DOHH2 (cell line): ENCODE data around the gene SAMSN1.

Experiments used
- CTCF ChIP-seq: fragments of 200-600 bp; sonication (generic); IDR thresholded peaks from one replicate; pipeline ENCODE4 v1.5.1; 2014; ENCODE audit warnings: antibody characterized with exemption, mild to moderate bottlenecking, low read depth, low read length; ENCODE audit not compliant: poor library complexity, severe bottlenecking
- EZH2phosphoT487 ChIP-seq: fragments of 200-600 bp; sonication (generic); IDR thresholded peaks from 2 replicates; pipeline ENCODE4 v1.6.1; 2017; ENCODE audit warnings: borderline replicate concordance, mild to moderate bottlenecking, antibody characterized with exemption, low read length, moderate library complexity, mixed read lengths

GRCh38 chr21:14530592-14530991 is 15.5 kb downstream of the SAMSN1 start:
- TF ChIP-seq CTCF (no peak), EZH2phosphoT487 (no peak)
